GM19455 (cell line): ENCODE results near the gene XRCC2.
"Not testable (repeated sequence)": the region's sequence is repeated elsewhere in the genome, so short reads cannot be mapped to it uniquely, and the experiment has no call there.

ENCODE experiments used
- ATAC-seq: cut with Tn5 transposase; IDR thresholded peaks from one replicate; pipeline ENCODE4 v1.9.1; 2021; ENCODE audit not compliant: unreplicated experiment

The XRCC2 gene

GRCh38 chr7:152666078-152666477 is 9.9 kb downstream of the XRCC2 start:
- ATAC-seq, result no peak

GRCh38 chr7:152664636-152665035 is 11.3 kb downstream of the XRCC2 start:
- ATAC-seq, result no peak

GRCh38 chr7:152663931-152664330 is 12.0 kb downstream of the XRCC2 start:
- ATAC-seq, result no peak

GRCh38 chr7:152663148-152663740 is 12.7 kb downstream of the XRCC2 start:
- no peak for ATAC-seq

GRCh38 chr7:152661479-152661878 is 14.5 kb downstream of the XRCC2 start:
- ATAC-seq, result no peak

- no peak for ATAC-seq
Measured at GRCh38 chr7:152660021-152660420, 15.9 kb downstream of the XRCC2 start.

- ATAC-seq, result no peak
Measured at GRCh38 chr7:152654971-152655370, 21.0 kb downstream of the XRCC2 start.

GRCh38 chr7:152649220-152649619 is 26.7 kb downstream of the XRCC2 start:
- no peak for ATAC-seq

- ATAC-seq, result no peak
Measured at GRCh38 chr7:152647009-152647408, 28.9 kb downstream of the XRCC2 start.

GRCh38 chr7:152646579-152646978 is 29.4 kb downstream of the XRCC2 start:
- ATAC-seq, result not testable (repeated sequence)

- no peak for ATAC-seq
Measured at GRCh38 chr7:152643979-152644559, 31.9 kb downstream of the XRCC2 start.

- no peak for ATAC-seq
Measured at GRCh38 chr7:152641384-152641783, 34.6 kb downstream of the XRCC2 start.

- no peak for ATAC-seq
Measured at GRCh38 chr7:152640829-152641228, 35.1 kb downstream of the XRCC2 start.

- no peak for ATAC-seq
Measured at GRCh38 chr7:152637920-152638580, 37.9 kb downstream of the XRCC2 start.

GRCh38 chr7:152637161-152637560 is 38.8 kb downstream of the XRCC2 start:
- ATAC-seq, result no peak

- no peak for ATAC-seq
Measured at GRCh38 chr7:152636441-152636840, 39.5 kb downstream of the XRCC2 start.

GRCh38 chr7:152633504-152633903 is 42.4 kb downstream of the XRCC2 start:
- no peak for ATAC-seq

- no peak for ATAC-seq
Measured at GRCh38 chr7:152633072-152633471, 42.9 kb downstream of the XRCC2 start.

- not testable (repeated sequence) for ATAC-seq
Measured at GRCh38 chr7:152628772-152629171, 47.2 kb downstream of the XRCC2 start.

GRCh38 chr7:152624228-152624627 is 51.7 kb downstream of the XRCC2 start:
- ATAC-seq, result no peak

- no peak for ATAC-seq
Measured at GRCh38 chr7:152621426-152621825, 54.5 kb downstream of the XRCC2 start.

- ATAC-seq, result no peak
Measured at GRCh38 chr7:152619027-152619739, 56.8 kb downstream of the XRCC2 start.
